Thyroid gland (tissue), 4 donors: Measurements from ENCODE around the gene GPR75.

Experiments used
- CTCF ChIP-seq, 6 experiments: fragments of 200-600 bp in 3 of 6; fragments of 450-650 bp in 3 of 6; sonication (generic) in 3 of 6; IDR thresholded peaks; one replicate each; pipeline ENCODE4 v1.5.1; 2016 to 2019; ENCODE audit warnings: antibody characterized with exemption in 6 of 6, mild to moderate bottlenecking in 2 of 6, inconsistent platforms in 1 of 6, moderate library complexity in 1 of 6
- POLR2A ChIP-seq, 2 donors: fragments of 450-650 bp; IDR thresholded peaks; one replicate each; pipeline ENCODE4 v1.6.1; 2017; ENCODE audit warnings: antibody characterized with exemption in 2 of 2, mild to moderate bottlenecking in 2 of 2, moderate library complexity in 1 of 2

GRCh38 chr2:53896864-53897263 is 37.1 kb upstream of the GPR75 start:
- TF ChIP-seq CTCF (IDR thresholded peaks at IDR 0.05) (no peak), POLR2A (IDR thresholded peaks at IDR 0.05) (no peak)
